Calu3 (cell line): ENCODE measurements around the gene MACROD2. TPM values are rescaled to one million over a fixed set of nuclear protein-coding genes. Genes with fewer than 3 reads are reported as not detected.

Experiments used
- BruUV-seq: library from RNA; stranded (reverse); fragments of 400-500 nt; replicated peaks from 2 replicates; lab custom pipeline; 2021; lab: Mats Ljungman, UMichigan
- CTCF ChIA-PET: fragments of 300-600 bp; sonication (Branson Sonifier 250); formaldehyde crosslinking; loops from one replicate; lab custom pipeline; 2022; ENCODE audit warnings: antibody characterized with exemption; lab: Charles Lee
- DNase-seq: peaks from one replicate; pipeline ENCODE4 v3.0.0; 2022
- H3K27ac Mint-ChIP-seq: one replicate; pipeline ENCODE4 v1.8.0; 2022; ENCODE audit warnings: mixed read lengths; ENCODE audit not compliant: unreplicated experiment
- H3K27me3 Mint-ChIP-seq: one replicate; pipeline ENCODE4 v1.8.0; 2022; ENCODE audit warnings: mixed read lengths; ENCODE audit not compliant: unreplicated experiment
- H3K36me3 Mint-ChIP-seq: one replicate; pipeline ENCODE4 v1.8.0; 2022; ENCODE audit warnings: mild to moderate bottlenecking, moderate library complexity, mixed read lengths; ENCODE audit not compliant: insufficient read depth, unreplicated experiment
- H3K4me1 Mint-ChIP-seq: one replicate; pipeline ENCODE4 v1.8.0; 2022; ENCODE audit warnings: mild to moderate bottlenecking, low read depth, mixed read lengths; ENCODE audit not compliant: unreplicated experiment
- H3K4me3 Mint-ChIP-seq: one replicate; pipeline ENCODE4 v1.8.0; 2022; ENCODE audit warnings: mild to moderate bottlenecking, low read depth, moderate library complexity, mixed read lengths; ENCODE audit not compliant: unreplicated experiment
- H3K9me3 Mint-ChIP-seq: one replicate; pipeline ENCODE4 v1.8.0; 2022; ENCODE audit warnings: low read depth, mixed read lengths; ENCODE audit not compliant: unreplicated experiment
- CTCF ChIP-seq: fragments of 200-600 bp; IDR thresholded peaks from one replicate; pipeline ENCODE4 v1.8.0; 2022; ENCODE audit warnings: antibody characterized with exemption; ENCODE audit not compliant: unreplicated experiment
- intact Hi-C: fragments of 100-400 bp; cut with micrococcal nuclease; formaldehyde crosslinking; loops from one replicate; pipeline ENCODE4 v1.10.0; 2022; ENCODE audit not compliant: unreplicated experiment
- total RNA-seq: library from RNA; stranded (reverse); gene quantifications from 2 replicates; pipeline ENCODE4 v1.2.3, GENCODE V29; 2022

MACROD2 gene
- total RNA-seq, 1 experiment from 2014 or later, result 29.4 TPM

GRCh38 chr20:14801591-14802325 lies 806.4 kb downstream of the MACROD2 start:
- no peak for TF ChIP-seq CTCF
- H3K36me3 Mint-ChIP-seq, result no peaks in the 10 kb centered on the region
- H3K4me3 Mint-ChIP-seq, result no peak overlapping the region
- H3K27ac Mint-ChIP-seq, result no peak overlapping the region
- intact Hi-C loops, result no loop called here
- no peaks in the 10 kb centered on the region for H3K27me3 Mint-ChIP-seq
- DNase-seq, result no peak
- no peaks in the 10 kb centered on the region for H3K4me1 Mint-ChIP-seq
- no peaks in the 10 kb centered on the region for H3K9me3 Mint-ChIP-seq
- CTCF ChIA-PET, result no interaction called here
- BruUV-seq, result no TSS peak

DNA sequence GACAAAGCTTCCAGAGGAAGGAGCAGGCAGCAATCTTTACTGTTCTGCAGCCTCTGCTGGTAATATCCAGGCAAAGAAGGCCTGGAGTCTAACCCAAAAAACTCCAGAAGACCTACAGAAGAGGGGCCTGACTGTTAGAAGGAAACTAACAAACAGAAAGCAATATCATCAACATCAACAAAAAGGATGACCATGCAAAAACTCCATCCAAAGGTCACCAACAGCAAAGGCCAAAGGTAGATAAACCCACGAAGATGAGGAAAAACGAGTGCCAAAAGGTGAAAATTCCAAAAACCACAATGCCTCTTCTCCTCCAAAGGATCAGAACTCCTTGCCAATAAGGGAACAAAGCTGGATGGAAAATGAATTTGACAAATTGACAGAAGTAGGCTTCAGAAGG lies 811.9 kb downstream of the MACROD2 start:
- CTCF ChIA-PET, result no interaction called here
- intact Hi-C loops, result no loop called here
- peaks cover 7% of the 10 kb centered on the region for H3K9me3 Mint-ChIP-seq
- no peaks in the 10 kb centered on the region for H3K4me1 Mint-ChIP-seq
- H3K27me3 Mint-ChIP-seq, result no peaks in the 10 kb centered on the region
- DNase-seq, result no peak
- no TSS peak for BruUV-seq
- no peak overlapping the region for H3K27ac Mint-ChIP-seq
- H3K4me3 Mint-ChIP-seq, result no peak overlapping the region
- no peaks in the 10 kb centered on the region for H3K36me3 Mint-ChIP-seq
- TF ChIP-seq CTCF, result no peak

- no peak overlapping the region for H3K4me3 Mint-ChIP-seq
- no peak for TF ChIP-seq CTCF
- H3K4me1 Mint-ChIP-seq, result no peaks in the 10 kb centered on the region
- peaks cover 2% of the 10 kb centered on the region for H3K9me3 Mint-ChIP-seq
- CTCF ChIA-PET, result no interaction called here
- no peak for DNase-seq
- no peak overlapping the region for H3K27ac Mint-ChIP-seq
- no peaks in the 10 kb centered on the region for H3K36me3 Mint-ChIP-seq
- intact Hi-C loops, result no loop called here
- no TSS peak for BruUV-seq
- no peaks in the 10 kb centered on the region for H3K27me3 Mint-ChIP-seq
Measured at GRCh38 chr20:14815340-14815739, 820.0 kb downstream of the MACROD2 start.

DNA sequence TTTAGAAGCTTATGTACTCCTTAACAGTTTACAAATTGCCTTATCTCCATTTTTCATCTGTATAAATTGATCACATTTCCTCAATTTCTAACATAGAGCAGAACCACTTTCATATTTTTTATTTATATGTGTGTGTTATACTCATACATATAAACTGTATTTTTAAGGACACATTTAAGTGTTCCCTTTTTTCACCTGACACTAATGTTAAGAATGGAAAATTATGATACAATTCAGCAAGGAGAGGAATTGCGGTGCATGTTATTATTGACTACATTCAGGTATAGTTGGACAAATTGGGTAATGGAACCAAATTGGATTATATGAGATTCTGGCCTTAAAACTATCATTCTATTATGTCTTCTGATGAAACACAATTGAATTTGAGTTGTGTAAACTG lies 821.2 kb downstream of the MACROD2 start:
- no peak for TF ChIP-seq CTCF
- intact Hi-C loops, result no loop called here
- Mint-ChIP-seq H3K36me3 (no peaks in the 10 kb centered on the region), H3K4me3 (no peak overlapping the region), H3K9me3 (peaks cover 2% of the 10 kb centered on the region), H3K4me1 (no peaks in the 10 kb centered on the region), H3K27ac (no peak overlapping the region), H3K27me3 (no peaks in the 10 kb centered on the region)
- no TSS peak for BruUV-seq
- DNase-seq, result no peak
- CTCF ChIA-PET, result no interaction called here
